Type B pancreatic cell (in vitro differentiated cells): Measurements from ENCODE around the gene LSP1. TPM values are rescaled to one million over a fixed set of nuclear protein-coding genes. Genes with fewer than 3 reads are reported as not detected.

Source experiments
- DNase-seq: peaks from one replicate; pipeline ENCODE4 v3.0.0; 2021; ENCODE audit warnings: mixed read lengths; ENCODE audit not compliant: unreplicated experiment; ENCODE audit errors: extremely low spot score
- H3K27ac Mint-ChIP-seq: 2 replicates; pipeline ENCODE4 v1.8.0; 2021; ENCODE audit warnings: mild to moderate bottlenecking, mixed read lengths
- H3K27me3 Mint-ChIP-seq: 2 replicates; pipeline ENCODE4 v1.8.0; 2021; ENCODE audit warnings: mixed read lengths
- H3K36me3 Mint-ChIP-seq: 2 replicates; pipeline ENCODE4 v1.8.0; 2021; ENCODE audit warnings: mixed read lengths
- H3K4me1 Mint-ChIP-seq: one replicate; pipeline ENCODE4 v1.8.0; 2021; ENCODE audit warnings: mixed read lengths; ENCODE audit not compliant: unreplicated experiment
- H3K4me3 Mint-ChIP-seq: 2 replicates; pipeline ENCODE4 v1.8.0; 2021; ENCODE audit warnings: mild to moderate bottlenecking, mixed read lengths
- H3K9me3 Mint-ChIP-seq: 2 replicates; pipeline ENCODE4 v1.8.0; 2021; ENCODE audit warnings: mixed read lengths
- total RNA-seq: library from RNA; stranded (reverse); gene quantifications from 2 replicates; pipeline ENCODE4 v1.2.1, GENCODE V29; 2021; ENCODE audit warnings: low replicate concordance
- TF ChIP-seq, protein P1 (sequence below): fragments of 200-600 bp; sonication (generic); conservative IDR thresholded peaks from 2 replicates; pipeline ENCODE4 v1.5.0; 2021; ENCODE audit warnings: antibody characterized with exemption, mild to moderate bottlenecking

Gene LSP1
- total RNA-seq, 1 donor from 2014 or later = 0.53 TPM

DNA sequence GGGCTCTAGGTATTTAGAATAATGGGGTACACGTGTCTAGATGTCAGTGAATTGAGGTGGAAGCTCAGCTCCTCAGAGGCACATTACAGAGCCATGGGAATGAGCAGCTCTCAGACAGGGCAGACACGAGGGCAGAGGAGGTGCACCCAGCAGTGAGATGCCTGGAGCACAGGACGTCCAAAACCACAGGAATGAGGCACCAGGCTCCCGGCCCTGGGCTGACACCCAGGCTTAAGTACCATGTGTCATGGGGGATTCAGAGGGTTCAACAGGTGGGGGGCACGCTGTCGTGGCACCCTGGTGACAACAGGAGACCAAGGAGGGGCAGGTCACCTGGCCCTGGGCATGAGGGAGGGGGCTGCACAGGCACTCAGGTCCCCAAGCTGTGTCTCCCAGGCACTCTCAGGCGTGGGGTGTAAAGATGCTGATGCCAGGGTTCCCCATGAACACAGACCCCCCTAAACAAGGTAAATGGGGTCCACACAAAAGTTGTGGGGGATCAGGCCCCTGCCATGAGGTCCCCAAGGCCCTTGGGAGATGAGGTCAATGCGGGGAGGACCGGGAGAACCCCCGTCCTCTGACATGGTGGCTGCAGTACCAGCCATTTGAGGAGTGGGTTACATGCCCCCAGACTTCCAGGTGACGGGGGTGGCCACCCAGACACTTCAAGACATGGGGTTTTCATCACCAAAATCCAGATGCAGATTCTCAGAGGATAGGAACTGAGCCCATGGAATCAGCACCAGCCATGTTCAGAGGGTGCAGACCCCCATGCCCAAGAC, 23.7 kb upstream of the LSP1 start:
- no peak for DNase-seq
- TF ChIP-seq, protein P1, sequence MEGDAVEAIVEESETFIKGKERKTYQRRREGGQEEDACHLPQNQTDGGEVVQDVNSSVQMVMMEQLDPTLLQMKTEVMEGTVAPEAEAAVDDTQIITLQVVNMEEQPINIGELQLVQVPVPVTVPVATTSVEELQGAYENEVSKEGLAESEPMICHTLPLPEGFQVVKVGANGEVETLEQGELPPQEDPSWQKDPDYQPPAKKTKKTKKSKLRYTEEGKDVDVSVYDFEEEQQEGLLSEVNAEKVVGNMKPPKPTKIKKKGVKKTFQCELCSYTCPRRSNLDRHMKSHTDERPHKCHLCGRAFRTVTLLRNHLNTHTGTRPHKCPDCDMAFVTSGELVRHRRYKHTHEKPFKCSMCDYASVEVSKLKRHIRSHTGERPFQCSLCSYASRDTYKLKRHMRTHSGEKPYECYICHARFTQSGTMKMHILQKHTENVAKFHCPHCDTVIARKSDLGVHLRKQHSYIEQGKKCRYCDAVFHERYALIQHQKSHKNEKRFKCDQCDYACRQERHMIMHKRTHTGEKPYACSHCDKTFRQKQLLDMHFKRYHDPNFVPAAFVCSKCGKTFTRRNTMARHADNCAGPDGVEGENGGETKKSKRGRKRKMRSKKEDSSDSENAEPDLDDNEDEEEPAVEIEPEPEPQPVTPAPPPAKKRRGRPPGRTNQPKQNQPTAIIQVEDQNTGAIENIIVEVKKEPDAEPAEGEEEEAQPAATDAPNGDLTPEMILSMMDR = no peak
- H3K4me3 Mint-ChIP-seq = no peak overlapping the region

DNA sequence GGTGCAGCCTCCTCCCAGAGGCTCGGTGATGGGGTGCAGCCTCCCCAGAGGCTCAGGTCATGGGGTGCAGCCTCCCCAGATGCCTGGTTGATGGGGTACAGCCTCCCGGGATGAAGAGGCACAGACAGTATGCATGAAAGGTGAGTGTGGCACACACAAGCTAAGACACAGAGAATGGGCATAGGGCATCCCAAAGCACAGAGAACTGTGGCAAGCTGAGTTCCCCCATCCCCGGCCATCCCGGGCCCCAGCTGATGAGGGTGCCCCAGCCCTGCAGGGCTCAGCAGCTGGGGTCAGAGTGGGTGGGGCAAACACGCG, 22.9 kb upstream of the LSP1 start:
- no peak for DNase-seq
- Mint-ChIP-seq H3K27me3 (no peaks in the 10 kb centered on the region), H3K36me3 (no peaks in the 10 kb centered on the region), H3K4me1 (peaks cover 7% of the 10 kb centered on the region), H3K9me3 (no peaks in the 10 kb centered on the region), H3K27ac (no peak overlapping the region), H3K4me3 (no peak overlapping the region)
- TF ChIP-seq, protein P1 = no peak

More for the DNA sequence above, 23.7 kb upstream of the LSP1 start:
- H3K27ac Mint-ChIP-seq = peak overlapping the region; percentile 65
- H3K9me3 Mint-ChIP-seq = no peaks in the 10 kb centered on the region
- H3K4me1 Mint-ChIP-seq = peaks cover 7% of the 10 kb centered on the region
- H3K27me3 Mint-ChIP-seq = no peaks in the 10 kb centered on the region
- H3K36me3 Mint-ChIP-seq = no peaks in the 10 kb centered on the region

- Mint-ChIP-seq H3K27me3 (no peaks in the 10 kb centered on the region), H3K4me1 (peaks cover 7% of the 10 kb centered on the region), H3K9me3 (no peaks in the 10 kb centered on the region), H3K4me3 (peak overlapping the region; percentile 70), H3K36me3 (no peaks in the 10 kb centered on the region), H3K27ac (peak overlapping the region; percentile 92)
- TF ChIP-seq, protein P1 = no peak
- DNase-seq = no peak
These were observed 22.3 kb upstream of the LSP1 start for GRCh38 chr11:1830322-1831223.

- Mint-ChIP-seq H3K4me1 (peaks cover 7% of the 10 kb centered on the region), H3K9me3 (no peaks in the 10 kb centered on the region), H3K36me3 (no peaks in the 10 kb centered on the region), H3K27me3 (no peaks in the 10 kb centered on the region), H3K4me3 (no peak overlapping the region), H3K27ac (peak overlapping the region; percentile 92)
- TF ChIP-seq, protein P1 = no peak
- no peak for DNase-seq
These were observed 21.3 kb upstream of the LSP1 start for GRCh38 chr11:1831338-1832210.

DNA sequence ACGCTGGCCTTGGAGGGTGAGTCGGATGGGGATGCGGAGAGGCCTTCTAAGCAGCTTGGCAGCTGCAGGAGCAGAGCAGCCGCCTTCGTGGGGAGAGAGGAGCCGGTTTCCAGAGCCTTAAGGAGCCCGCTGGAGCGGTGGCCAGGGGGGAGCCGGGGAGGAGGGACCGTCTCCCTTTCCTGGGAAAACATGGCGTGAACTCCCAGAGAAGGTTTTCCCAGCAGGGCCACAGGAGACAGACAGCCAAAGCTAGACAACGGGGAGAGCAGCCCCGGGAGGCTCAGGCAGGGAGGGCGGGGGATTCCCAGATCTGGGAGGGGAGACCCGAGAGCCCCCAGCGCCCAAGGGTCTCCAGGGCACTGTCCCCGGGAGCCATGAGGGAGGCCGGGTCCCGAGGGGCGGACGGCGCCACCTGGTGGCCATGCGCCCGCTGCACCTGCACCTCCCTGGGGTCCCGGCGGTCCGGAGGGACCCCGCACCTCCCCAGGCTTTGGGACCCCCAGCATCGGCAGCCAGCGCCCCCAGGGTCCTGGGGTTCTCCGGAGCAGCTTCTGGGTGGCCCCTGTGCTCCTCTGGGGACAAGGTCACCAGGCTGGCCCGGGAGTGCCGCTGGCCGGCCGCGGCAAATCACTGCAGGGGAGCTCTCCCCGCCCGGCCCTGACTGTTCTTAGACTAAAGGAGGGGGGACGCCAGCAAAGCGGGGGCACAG, 20.5 kb upstream of the LSP1 start:
- no peak for DNase-seq
- no peaks in the 10 kb centered on the region for H3K27me3 Mint-ChIP-seq
- no peaks in the 10 kb centered on the region for H3K36me3 Mint-ChIP-seq
- H3K4me3 Mint-ChIP-seq = no peak overlapping the region
- TF ChIP-seq, protein P1 = peak; percentile 100
- peaks cover 4% of the 10 kb centered on the region for H3K4me1 Mint-ChIP-seq
- H3K27ac Mint-ChIP-seq = peak overlapping the region; percentile 99
- no peaks in the 10 kb centered on the region for H3K9me3 Mint-ChIP-seq
